ENCODE measurements around the gene HDGF.

The HDGF gene

GRCh38 chr1:156751451-156751756, at the start of gene HDGF:
Gene HDGF (minus strand): TSS chr1:156751675. CDS start chr1:156751429, 246 bp downstream.
- no peak for DNase-seq

- DNase-seq: peak; percentile 58
These were observed 45.9 kb upstream of the HDGF start for GRCh38 chr1:156797212-156797871.

GRCh38 chr1:156796340-156797097, 45.0 kb upstream of the HDGF start:
- DNase-seq: no peak

GRCh38 chr1:156795787-156796186, 44.3 kb upstream of the HDGF start:
- no peak for DNase-seq

- no peak for DNase-seq
These were observed 43.9 kb upstream of the HDGF start for GRCh38 chr1:156795374-156795733.

GRCh38 chr1:156794506-156795373, 43.3 kb upstream of the HDGF start:
- DNase-seq: no peak

- DNase-seq: no peak
These were observed 38.3 kb upstream of the HDGF start for GRCh38 chr1:156789621-156790318.

GRCh38 chr1:156788136-156788535, 36.7 kb upstream of the HDGF start:
- no peak for DNase-seq

GRCh38 chr1:156786640-156787039, 35.2 kb upstream of the HDGF start:
- DNase-seq: no peak

GRCh38 chr1:156785458-156785857, 34.0 kb upstream of the HDGF start:
- no peak for DNase-seq

GRCh38 chr1:156781585-156782186, 30.2 kb upstream of the HDGF start:
- DNase-seq: peak; percentile 82

GRCh38 chr1:156777573-156777972, 26.1 kb upstream of the HDGF start:
- DNase-seq: no peak

- DNase-seq: no peak
These were observed 25.5 kb upstream of the HDGF start for GRCh38 chr1:156776942-156777341.

GRCh38 chr1:156775799-156776198, 24.3 kb upstream of the HDGF start:
- DNase-seq: no peak

GRCh38 chr1:156773607-156774006, 22.1 kb upstream of the HDGF start:
- no peak for DNase-seq

GRCh38 chr1:156772728-156773497, 21.4 kb upstream of the HDGF start:
- DNase-seq: no peak

- no peak for DNase-seq
These were observed 20.7 kb upstream of the HDGF start for GRCh38 chr1:156772222-156772621.

GRCh38 chr1:156768610-156769295, 17.3 kb upstream of the HDGF start:
- no peak for DNase-seq

GRCh38 chr1:156767879-156768604, 16.6 kb upstream of the HDGF start:
- DNase-seq: peak; percentile 49

GRCh38 chr1:156767101-156767878, 15.8 kb upstream of the HDGF start, which contains the start of gene PRCC:
Gene PRCC (plus strand): TSS chr1:156767535. CDS start chr1:156767772, 237 bp downstream.
- peak; percentile 99 for DNase-seq
